ENCODE measurements around the gene GLIPR1L1.
"Not testable (repeated sequence)": the region's sequence is repeated elsewhere in the genome, so short reads cannot be mapped to it uniquely, and the experiment has no call there.

GLIPR1L1 gene

GRCh38 chr12:75334384-75335030, at the start of gene GLIPR1L1:
Gene GLIPR1L1, plus strand, starts transcription at chr12:75334670. Its CDS starts 59 bp downstream, at chr12:75334729.
- peak; percentile 83 for DNase-seq (ENCODE audit: low spot score)

GRCh38 chr12:75288860-75289259, 45.6 kb upstream of the GLIPR1L1 start:
- no peak for DNase-seq (ENCODE audit: low spot score)

- DNase-seq (ENCODE audit: low spot score) = peak; percentile 27
Observed at GRCh38 chr12:75289753-75290152, 44.7 kb upstream of the GLIPR1L1 start.

GRCh38 chr12:75291014-75291413, 43.5 kb upstream of the GLIPR1L1 start:
- DNase-seq (ENCODE audit: low spot score) = no peak

- DNase-seq (ENCODE audit: low spot score) = no peak
Observed at GRCh38 chr12:75294336-75294735, 40.1 kb upstream of the GLIPR1L1 start.

- DNase-seq (ENCODE audit: low spot score) = no peak
Observed at GRCh38 chr12:75294797-75295196, 39.7 kb upstream of the GLIPR1L1 start.

GRCh38 chr12:75302225-75302624, 32.2 kb upstream of the GLIPR1L1 start:
- no peak for DNase-seq (ENCODE audit: low spot score)

GRCh38 chr12:75302781-75303180, 31.7 kb upstream of the GLIPR1L1 start:
- no peak for DNase-seq (ENCODE audit: low spot score)

- DNase-seq (ENCODE audit: low spot score) = no peak
Observed at GRCh38 chr12:75305412-75306332, 28.8 kb upstream of the GLIPR1L1 start.

GRCh38 chr12:75308279-75308678, 26.2 kb upstream of the GLIPR1L1 start:
- DNase-seq (ENCODE audit: low spot score) = no peak

GRCh38 chr12:75311369-75311768, 23.1 kb upstream of the GLIPR1L1 start:
- no peak for DNase-seq (ENCODE audit: low spot score)

- DNase-seq (ENCODE audit: low spot score) = peak; percentile 41
Observed at GRCh38 chr12:75315518-75315917, 19.0 kb upstream of the GLIPR1L1 start.

- no peak for DNase-seq (ENCODE audit: low spot score)
Observed at GRCh38 chr12:75317784-75318183, 16.7 kb upstream of the GLIPR1L1 start.

- DNase-seq (ENCODE audit: low spot score) = peak; percentile 49
Observed at GRCh38 chr12:75322464-75322863, 12.0 kb upstream of the GLIPR1L1 start.

- no peak for DNase-seq (ENCODE audit: low spot score)
Observed at GRCh38 chr12:75323663-75324062, 10.8 kb upstream of the GLIPR1L1 start.

- DNase-seq (ENCODE audit: low spot score) = no peak
Observed at GRCh38 chr12:75327642-75328041, 6.8 kb upstream of the GLIPR1L1 start.

GRCh38 chr12:75329918-75330826, 4.3 kb upstream of the GLIPR1L1 start, which contains the start of gene CAPS2:
Gene CAPS2, minus strand, starts transcription at chr12:75330324. Its CDS starts 3,826 bp downstream, at chr12:75326498.
- DNase-seq (ENCODE audit: low spot score) = peak; percentile 95

- DNase-seq (ENCODE audit: low spot score) = no peak
Observed at GRCh38 chr12:75337905-75338304, 3.4 kb downstream of the GLIPR1L1 start.

GRCh38 chr12:75341873-75342272, 7.4 kb downstream of the GLIPR1L1 start:
- DNase-seq (ENCODE audit: low spot score) = no peak

GRCh38 chr12:75345531-75345930, 11.1 kb downstream of the GLIPR1L1 start:
- DNase-seq (ENCODE audit: low spot score) = no peak

- DNase-seq (ENCODE audit: low spot score) = not testable (repeated sequence)
Observed at GRCh38 chr12:75346215-75346614, 11.7 kb downstream of the GLIPR1L1 start.

- DNase-seq (ENCODE audit: low spot score) = no peak
Observed at GRCh38 chr12:75349946-75350345, 15.5 kb downstream of the GLIPR1L1 start.
